ENCODE data around the gene ZNF106.

Gene ZNF106

GRCh38 chr15:42367041-42367440, 123.9 kb downstream of the ZNF106 start:
- H3K36me3 ChIP-seq (ENCODE audit: insufficient read depth, low read length) = no peaks in the 10 kb centered on the region
- no peaks in the 10 kb centered on the region for H3K27me3 ChIP-seq (ENCODE audit: insufficient read depth, low read length)
- no peak overlapping the region for H2AFZ ChIP-seq (ENCODE audit: low read length, unreplicated experiment)
- no peak overlapping the region for H3K27ac ChIP-seq (ENCODE audit: low read depth, low read length)
- H3K79me2 ChIP-seq (ENCODE audit: control insufficient read depth, insufficient read depth, low read length, unreplicated experiment) = no peaks in the 10 kb centered on the region
- H3K4me1 ChIP-seq (ENCODE audit: control insufficient read depth, insufficient read depth, low read length, unreplicated experiment) = peaks cover 4% of the 10 kb centered on the region
- H3K4me3 ChIP-seq (ENCODE audit: low read depth, low read length) = no peak overlapping the region

DNA sequence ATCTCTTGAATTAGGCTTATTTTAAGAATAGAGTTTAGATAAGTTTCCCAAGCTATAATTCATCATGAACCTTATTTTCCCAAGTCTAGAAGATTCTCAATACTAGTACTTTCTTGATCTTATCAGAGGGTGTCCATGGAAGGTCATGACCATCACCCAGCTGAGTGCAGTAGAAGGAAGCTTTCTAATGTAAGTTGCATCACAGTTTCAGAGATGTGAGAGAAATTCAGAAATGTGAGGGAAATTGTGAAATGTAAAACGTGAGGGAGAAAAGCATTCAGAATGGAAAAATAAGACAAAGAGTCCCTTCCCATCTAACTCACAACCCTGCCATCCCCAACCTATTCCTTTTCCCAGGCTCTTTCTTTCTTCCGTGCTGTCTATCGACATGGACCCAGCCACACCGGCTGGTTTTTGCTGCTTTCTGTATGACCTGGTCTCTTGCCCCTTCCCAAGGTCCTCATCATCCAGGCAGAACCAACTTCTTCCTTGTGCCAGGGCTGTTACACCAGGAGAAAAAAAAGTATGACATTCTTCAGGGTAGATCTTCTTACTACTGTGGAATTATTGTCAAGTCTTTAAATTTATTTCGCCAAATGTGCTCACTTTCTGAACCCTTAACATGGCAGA, 124.9 kb downstream of the ZNF106 start:
- Histone ChIP-seq H3K4me1 (ENCODE audit: control insufficient read depth, insufficient read depth, low read length, unreplicated experiment) (peaks cover 4% of the 10 kb centered on the region), H3K27me3 (ENCODE audit: insufficient read depth, low read length) (no peaks in the 10 kb centered on the region), H3K4me3 (ENCODE audit: low read depth, low read length) (no peak overlapping the region), H3K36me3 (ENCODE audit: insufficient read depth, low read length) (no peaks in the 10 kb centered on the region), H3K27ac (ENCODE audit: low read depth, low read length) (no peak overlapping the region), H2AFZ (ENCODE audit: low read length, unreplicated experiment) (no peak overlapping the region), H3K79me2 (ENCODE audit: control insufficient read depth, insufficient read depth, low read length, unreplicated experiment) (no peaks in the 10 kb centered on the region)

GRCh38 chr15:42364529-42364928, 126.4 kb downstream of the ZNF106 start:
- Histone ChIP-seq H3K27me3 (ENCODE audit: insufficient read depth, low read length) (no peaks in the 10 kb centered on the region), H2AFZ (ENCODE audit: low read length, unreplicated experiment) (no peak overlapping the region), H3K4me1 (ENCODE audit: control insufficient read depth, insufficient read depth, low read length, unreplicated experiment) (peaks cover 4% of the 10 kb centered on the region), H3K36me3 (ENCODE audit: insufficient read depth, low read length) (no peaks in the 10 kb centered on the region), H3K4me3 (ENCODE audit: low read depth, low read length) (no peak overlapping the region), H3K79me2 (ENCODE audit: control insufficient read depth, insufficient read depth, low read length, unreplicated experiment) (no peaks in the 10 kb centered on the region), H3K27ac (ENCODE audit: low read depth, low read length) (no peak overlapping the region)

- Histone ChIP-seq H2AFZ (ENCODE audit: low read length, unreplicated experiment) (no peak overlapping the region), H3K4me1 (ENCODE audit: control insufficient read depth, insufficient read depth, low read length, unreplicated experiment) (peaks cover 4% of the 10 kb centered on the region), H3K27ac (ENCODE audit: low read depth, low read length) (no peak overlapping the region), H3K36me3 (ENCODE audit: insufficient read depth, low read length) (no peaks in the 10 kb centered on the region), H3K79me2 (ENCODE audit: control insufficient read depth, insufficient read depth, low read length, unreplicated experiment) (no peaks in the 10 kb centered on the region), H3K4me3 (ENCODE audit: low read depth, low read length) (no peak overlapping the region), H3K27me3 (ENCODE audit: insufficient read depth, low read length) (no peaks in the 10 kb centered on the region)
Observed at GRCh38 chr15:42363942-42364341, 127.0 kb downstream of the ZNF106 start.

- H3K4me1 ChIP-seq (ENCODE audit: control insufficient read depth, insufficient read depth, low read length, unreplicated experiment) = peaks cover 4% of the 10 kb centered on the region
- no peak overlapping the region for H3K4me3 ChIP-seq (ENCODE audit: low read depth, low read length)
Observed at GRCh38 chr15:42363487-42363886, 127.5 kb downstream of the ZNF106 start.

More at GRCh38 chr15:42363487-42363886, 127.5 kb downstream of the ZNF106 start:
- Histone ChIP-seq H3K27ac (ENCODE audit: low read depth, low read length) (no peak overlapping the region), H2AFZ (ENCODE audit: low read length, unreplicated experiment) (no peak overlapping the region), H3K27me3 (ENCODE audit: insufficient read depth, low read length) (no peaks in the 10 kb centered on the region), H3K36me3 (ENCODE audit: insufficient read depth, low read length) (no peaks in the 10 kb centered on the region), H3K79me2 (ENCODE audit: control insufficient read depth, insufficient read depth, low read length, unreplicated experiment) (no peaks in the 10 kb centered on the region)

All from ACC112 (cell line).